ENCODE results near the gene PRR20E.
A peak's percentile ranks its signal among the peaks of the same experiment; 100 is the strongest.
"Not testable (repeated sequence)": the region's sequence is repeated elsewhere in the genome, so short reads cannot be mapped to it uniquely, and the experiment has no call there.

Gene PRR20E

GRCh38 chr13:57166897-57167296 lies at the start of gene PRR20E:
Gene PRR20E (plus strand): TSS chr13:57167197. CDS start chr13:57167584, 387 bp downstream.
- not testable (repeated sequence) for DNase-seq

- peak; percentile 0 for DNase-seq
Observed at GRCh38 chr13:57123681-57124080, 43.3 kb upstream of the PRR20E start.

- DNase-seq = no peak
Observed at GRCh38 chr13:57128909-57129308, 38.1 kb upstream of the PRR20E start.

GRCh38 chr13:57136093-57136492 lies 30.9 kb upstream of the PRR20E start:
- no peak for DNase-seq

- DNase-seq = no peak
Observed at GRCh38 chr13:57137585-57137984, 29.4 kb upstream of the PRR20E start.

- no peak for DNase-seq
Observed at GRCh38 chr13:57138988-57139387, 28.0 kb upstream of the PRR20E start.

- DNase-seq = not testable (repeated sequence)
Observed at GRCh38 chr13:57139781-57140180, 27.2 kb upstream of the PRR20E start.

- DNase-seq = not testable (repeated sequence)
Observed at GRCh38 chr13:57140235-57140968, 26.6 kb upstream of the PRR20E start, which contains the start of gene PRR20A. Gene PRR20A (plus strand): TSS chr13:57140918. CDS start chr13:57141305, 387 bp downstream.

- not testable (repeated sequence) for DNase-seq
Observed at GRCh38 chr13:57147188-57147587, 19.8 kb upstream of the PRR20E start, which contains the start of gene PRR20B. Gene PRR20B (plus strand): TSS chr13:57147488. CDS start chr13:57147875, 387 bp downstream.

- DNase-seq = not testable (repeated sequence)
Observed at GRCh38 chr13:57148106-57148505, 18.9 kb upstream of the PRR20E start.

- DNase-seq = not testable (repeated sequence)
Observed at GRCh38 chr13:57153761-57154160, 13.2 kb upstream of the PRR20E start, which contains the start of gene PRR20C. Gene PRR20C (plus strand): TSS chr13:57154061. CDS start chr13:57154448, 387 bp downstream.

GRCh38 chr13:57160332-57160731 lies 6.7 kb upstream of the PRR20E start, which contains the start of gene PRR20D:
Gene PRR20D (plus strand): TSS chr13:57160632. CDS start chr13:57161019, 387 bp downstream.
- DNase-seq = not testable (repeated sequence)

- no peak for DNase-seq
Observed at GRCh38 chr13:57191667-57192066, 24.7 kb downstream of the PRR20E start.

GRCh38 chr13:57212989-57213388 lies 46.0 kb downstream of the PRR20E start:
- DNase-seq = no peak
